GM12892 (cell line): Measurements from ENCODE around the gene SLAMF1.

Experiments
- DNase-seq: peaks from one replicate; pipeline ENCODE4 v3.0.0; 2011; ENCODE audit not compliant: insufficient read length
- FAIRE-seq: peaks from 2 replicates; lab custom pipeline; 2011; peaks lifted over from hg19 to GRCh38; lab: Jason Lieb, UNC
- POLR2A ChIP-seq: IDR thresholded peaks from 2 replicates; pipeline ENCODE4 v1.6.1; 2011; ENCODE audit warnings: low read depth, low read length, control low read depth
- POLR2AphosphoS5 ChIP-seq: IDR thresholded peaks from 2 replicates; pipeline ENCODE4 v1.6.1; 2011; ENCODE audit warnings: low read depth, low read length, control low read depth
- TAF1 ChIP-seq: IDR thresholded peaks from 2 replicates; pipeline ENCODE4 v1.6.1; 2011; ENCODE audit warnings: low read depth, mild to moderate bottlenecking, control low read depth, low read length, borderline replicate concordance

SLAMF1 gene

GRCh38 chr1:160674415-160674814 lies 27.6 kb upstream of the SLAMF1 start:
- DNase-seq (no peak), FAIRE-seq (no peak)
- TF ChIP-seq POLR2AphosphoS5 = no peak
- no peak for TF ChIP-seq POLR2A
- TF ChIP-seq TAF1 = no peak

GRCh38 chr1:160672789-160673695 lies 26.2 kb upstream of the SLAMF1 start:
- FAIRE-seq = peak; percentile 97

GRCh38 chr1:160671603-160672517 lies 25.0 kb upstream of the SLAMF1 start:
- TF ChIP-seq POLR2A (no peak), TAF1 (no peak), POLR2AphosphoS5 (no peak)
- peak; percentile 64 for FAIRE-seq
- no peak for DNase-seq

More at GRCh38 chr1:160672789-160673695, 26.2 kb upstream of the SLAMF1 start:
- no peak for DNase-seq
- TF ChIP-seq TAF1 = no peak
- TF ChIP-seq POLR2A = peak; percentile 24; the same call in 1 of the 2 replicates
- no peak for TF ChIP-seq POLR2AphosphoS5

- DNase-seq = no peak
- FAIRE-seq = no peak
- no peak for TF ChIP-seq TAF1
- no peak for TF ChIP-seq POLR2A
- no peak for TF ChIP-seq POLR2AphosphoS5
Measured at GRCh38 chr1:160670701-160671100, 23.9 kb upstream of the SLAMF1 start.

- TF ChIP-seq TAF1 = no peak
- no peak for TF ChIP-seq POLR2A
- TF ChIP-seq POLR2AphosphoS5 = no peak
- DNase-seq (no peak), FAIRE-seq (no peak)
Measured at GRCh38 chr1:160669802-160670201, 23.0 kb upstream of the SLAMF1 start.

GRCh38 chr1:160669276-160669675 lies 22.4 kb upstream of the SLAMF1 start:
- FAIRE-seq = no peak
- TF ChIP-seq TAF1 (no peak), POLR2A (no peak), POLR2AphosphoS5 (no peak)
- DNase-seq = no peak

- FAIRE-seq (no peak), DNase-seq (no peak)
- TF ChIP-seq TAF1 (no peak), POLR2A (no peak)
Measured at GRCh38 chr1:160667896-160668295, 21.1 kb upstream of the SLAMF1 start.

- no peak for FAIRE-seq
- TF ChIP-seq TAF1 = no peak
- no peak for TF ChIP-seq POLR2A
- no peak for TF ChIP-seq POLR2AphosphoS5
Measured at GRCh38 chr1:160666079-160666442, 19.2 kb upstream of the SLAMF1 start.

GRCh38 chr1:160665330-160666078 lies 18.7 kb upstream of the SLAMF1 start:
- FAIRE-seq = no peak
- TF ChIP-seq POLR2A = no peak
- TF ChIP-seq POLR2AphosphoS5 = no peak
- TF ChIP-seq TAF1 = no peak
- DNase-seq = no peak

More at GRCh38 chr1:160666079-160666442, 19.2 kb upstream of the SLAMF1 start:
- no peak for DNase-seq

GRCh38 chr1:160664573-160665051 lies 17.8 kb upstream of the SLAMF1 start:
- FAIRE-seq (peak; percentile 97), DNase-seq (no peak)
- no peak for TF ChIP-seq TAF1
- TF ChIP-seq POLR2A = 0 out of 2 replicates have a peak, but pooled peaks have one; percentile 23

- TF ChIP-seq POLR2AphosphoS5 (no peak), TAF1 (no peak), POLR2A (no peak)
- no peak for DNase-seq
- FAIRE-seq = peak; percentile 71
Measured at GRCh38 chr1:160662910-160663309, 16.1 kb upstream of the SLAMF1 start.
